Measurements from ENCODE around the gene HSPBP1.
"Not testable (repeated sequence)": the region's sequence is repeated elsewhere in the genome, so short reads cannot be mapped to it uniquely, and the experiment has no call there.

Gene HSPBP1

DNA sequence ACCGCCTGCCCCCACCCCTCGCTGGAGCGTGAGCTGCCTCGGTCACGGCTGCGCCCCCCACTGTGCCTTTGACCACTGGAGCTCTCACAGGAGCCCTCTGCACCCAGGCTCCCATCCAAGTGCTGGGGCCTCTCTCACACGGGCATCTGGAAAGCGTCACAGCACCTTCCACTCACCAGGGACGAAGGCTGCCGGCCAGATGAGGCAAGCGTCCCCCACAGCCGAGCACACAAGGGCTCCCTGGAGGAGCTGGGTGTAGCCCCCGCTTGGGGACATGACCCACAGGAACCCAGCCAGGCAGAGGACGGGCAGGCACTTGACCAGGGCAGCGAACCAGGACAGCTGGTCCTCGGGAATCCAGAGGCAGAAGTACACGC, 51.9 kb downstream of the HSPBP1 start:
- H3K36me3 ChIP-seq = peaks cover 74 to 94% (median 89%) of the 10 kb centered on the region in 11 experiments
- H3K9ac ChIP-seq = no peak overlapping the region
- H3K27me3 ChIP-seq = no peaks in the 10 kb centered on the region
- H3K4me1 ChIP-seq = peaks cover 0 to 11% (median 0%) of the 10 kb centered on the region in 10 experiments; a peak in 4 of 20 replicates
- no peak overlapping the region for H3K4me3 ChIP-seq
- no peak for TF ChIP-seq Cebpa-rat (IDR thresholded peaks at IDR 0.05)
- peaks cover 60 to 98% (median 89%) of the 10 kb centered on the region in 11 experiments; a peak in 21 of 22 replicates for H4K20me1 ChIP-seq
- no peak overlapping the region for H3K27ac ChIP-seq
- H3K9me3 ChIP-seq (replicated peaks in 1 of 11) = no peaks in the 10 kb centered on the region
- H3K4me2 ChIP-seq = no peak overlapping the region

DNA sequence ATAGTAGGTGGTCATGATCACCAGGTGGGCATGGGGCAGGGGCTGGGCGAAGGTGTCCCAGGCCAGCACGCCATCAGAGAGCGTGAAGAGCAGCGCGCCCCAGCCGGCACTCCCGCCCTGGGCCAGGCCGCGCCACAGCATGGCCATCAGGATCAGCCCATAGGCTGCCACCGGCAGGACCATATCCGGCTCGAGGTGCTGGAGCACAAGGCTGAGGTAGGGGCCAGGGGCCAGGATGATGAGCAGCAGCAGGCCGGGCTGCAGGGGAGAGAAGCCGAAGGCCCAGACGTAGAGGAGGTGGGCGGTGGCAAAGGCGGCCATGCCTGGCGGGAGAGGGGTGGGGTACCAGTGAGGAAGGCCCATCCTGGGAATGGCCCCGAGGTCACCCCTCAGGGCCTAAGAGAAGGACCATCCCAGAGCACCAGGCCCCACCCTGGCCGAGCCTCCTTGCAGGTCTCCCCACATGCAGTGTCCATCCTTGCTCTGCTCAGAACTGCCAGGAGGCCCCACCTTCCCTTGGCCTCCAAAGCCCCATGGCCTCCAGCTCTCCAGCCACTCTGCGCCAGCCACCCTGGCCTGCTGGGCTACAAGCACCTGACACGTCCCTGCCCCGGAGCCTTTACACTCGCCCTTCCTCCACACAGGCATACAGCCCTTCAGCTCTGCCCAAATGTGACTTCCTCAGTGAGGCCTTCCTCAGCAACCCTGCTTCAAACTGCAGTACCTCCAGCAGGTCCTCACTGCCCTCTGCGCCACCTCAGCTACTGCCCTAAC, 52.5 kb downstream of the HSPBP1 start:
- no peak for TF ChIP-seq Cebpa-rat (IDR thresholded peaks at IDR 0.05)
- H3K9ac ChIP-seq = no peak overlapping the region
- no peak overlapping the region for H3K4me2 ChIP-seq
- H3K4me3 ChIP-seq = no peak overlapping the region
- H3K27ac ChIP-seq = no peak overlapping the region
- H3K27me3 ChIP-seq = no peaks in the 10 kb centered on the region
- peaks cover 55 to 97% (median 88%) of the 10 kb centered on the region in 11 experiments; a peak in 21 of 22 replicates for H4K20me1 ChIP-seq
- H3K4me1 ChIP-seq = peaks cover 0 to 8% (median 0%) of the 10 kb centered on the region in 10 experiments; a peak in 4 of 20 replicates
- H3K9me3 ChIP-seq (replicated peaks in 1 of 11) = no peaks in the 10 kb centered on the region
- peaks cover 68 to 94% (median 85%) of the 10 kb centered on the region in 11 experiments for H3K36me3 ChIP-seq

DNA sequence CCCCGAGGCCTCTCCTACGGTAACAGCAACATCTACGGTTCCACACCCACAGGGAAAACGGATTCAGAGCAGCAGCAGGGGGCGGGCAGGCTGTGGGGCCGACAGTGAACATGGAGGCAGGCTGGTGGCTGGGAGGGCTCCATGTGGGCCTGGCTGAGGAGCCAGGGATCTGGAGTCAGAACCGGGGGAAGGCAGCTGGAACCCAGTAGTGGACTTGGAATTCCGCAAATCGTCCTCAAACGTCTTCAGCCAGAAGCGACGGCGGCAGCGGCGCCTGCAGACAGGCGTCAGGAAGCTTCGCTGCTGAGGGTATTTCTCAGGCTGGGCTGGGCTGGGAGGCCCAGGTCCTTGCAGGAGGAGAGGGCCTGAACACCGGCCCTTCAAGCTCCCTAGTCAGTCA, 53.1 kb downstream of the HSPBP1 start:
- Histone ChIP-seq H3K4me3 (no peak overlapping the region), H3K4me1 (peaks cover 0 to 1% (median 0%) of the 10 kb centered on the region in 10 experiments; a peak in 2 of 20 replicates), H3K27me3 (no peaks in the 10 kb centered on the region), H4K20me1 (peaks cover 49 to 97% (median 83%) of the 10 kb centered on the region in 11 experiments; a peak in 21 of 22 replicates), H3K27ac (no peak overlapping the region), H3K9ac (no peak overlapping the region), H3K9me3 (replicated peaks in 1 of 11) (no peaks in the 10 kb centered on the region), H3K4me2 (no peak overlapping the region), H3K36me3 (peaks cover 62 to 89% (median 78%) of the 10 kb centered on the region in 11 experiments)
- TF ChIP-seq Cebpa-rat (IDR thresholded peaks at IDR 0.05) = no peak

DNA sequence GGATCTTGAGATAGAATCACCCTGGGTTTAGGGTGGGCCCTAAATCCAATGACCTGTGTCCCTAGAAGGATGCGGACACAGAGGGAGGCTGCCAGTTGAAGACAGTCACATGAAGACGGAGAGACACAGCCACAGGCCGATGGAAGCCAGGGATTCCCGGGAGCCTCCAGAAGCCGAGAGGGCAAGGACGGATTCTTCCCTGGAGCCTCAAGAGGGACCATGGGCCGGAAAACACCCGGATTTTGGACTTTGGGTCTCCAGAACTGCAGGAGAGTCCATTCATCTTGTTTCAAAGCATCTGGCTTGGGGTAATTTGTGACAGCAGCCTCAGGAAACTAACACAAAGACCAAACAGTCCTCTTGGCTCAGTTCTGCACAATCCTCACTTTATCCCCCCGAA, 53.6 kb downstream of the HSPBP1 start:
- Histone ChIP-seq H3K9ac (no peak overlapping the region), H3K27me3 (no peaks in the 10 kb centered on the region), H3K4me2 (no peak overlapping the region), H3K27ac (no peak overlapping the region), H3K36me3 (peaks cover 56 to 87% (median 75%) of the 10 kb centered on the region in 11 experiments), H3K4me1 (no peaks in the 10 kb centered on the region), H4K20me1 (peaks cover 44 to 95% (median 83%) of the 10 kb centered on the region in 11 experiments; a peak in 21 of 22 replicates), H3K4me3 (no peak overlapping the region), H3K9me3 (replicated peaks in 1 of 11) (0 out of 22 replicates have a peak, but pooled peaks cover 0 to under 1% (median 0%) of the 10 kb centered on the region in 11 experiments)
- TF ChIP-seq Cebpa-rat (IDR thresholded peaks at IDR 0.05) = no peak

- no peaks in the 10 kb centered on the region for H3K27me3 ChIP-seq
- H3K9me3 ChIP-seq (replicated peaks in 1 of 11) = peaks cover 0 to 8% (median 3%) of the 10 kb centered on the region in 11 experiments; a peak in 4 of 22 replicates
- TF ChIP-seq Cebpa-rat (IDR thresholded peaks at IDR 0.05) = no peak
- H3K27ac ChIP-seq = no peak overlapping the region
- no peak overlapping the region for H3K4me2 ChIP-seq
- no peak overlapping the region for H3K9ac ChIP-seq
- H3K4me3 ChIP-seq = no peak overlapping the region
- peaks cover 38 to 95% (median 84%) of the 10 kb centered on the region in 11 experiments; a peak in 21 of 22 replicates for H4K20me1 ChIP-seq
- peaks cover 50 to 86% (median 68%) of the 10 kb centered on the region in 11 experiments for H3K36me3 ChIP-seq
- H3K4me1 ChIP-seq = no peaks in the 10 kb centered on the region
Measured at GRCh38 chr19:55225415-55225958, 54.4 kb downstream of the HSPBP1 start.

DNA sequence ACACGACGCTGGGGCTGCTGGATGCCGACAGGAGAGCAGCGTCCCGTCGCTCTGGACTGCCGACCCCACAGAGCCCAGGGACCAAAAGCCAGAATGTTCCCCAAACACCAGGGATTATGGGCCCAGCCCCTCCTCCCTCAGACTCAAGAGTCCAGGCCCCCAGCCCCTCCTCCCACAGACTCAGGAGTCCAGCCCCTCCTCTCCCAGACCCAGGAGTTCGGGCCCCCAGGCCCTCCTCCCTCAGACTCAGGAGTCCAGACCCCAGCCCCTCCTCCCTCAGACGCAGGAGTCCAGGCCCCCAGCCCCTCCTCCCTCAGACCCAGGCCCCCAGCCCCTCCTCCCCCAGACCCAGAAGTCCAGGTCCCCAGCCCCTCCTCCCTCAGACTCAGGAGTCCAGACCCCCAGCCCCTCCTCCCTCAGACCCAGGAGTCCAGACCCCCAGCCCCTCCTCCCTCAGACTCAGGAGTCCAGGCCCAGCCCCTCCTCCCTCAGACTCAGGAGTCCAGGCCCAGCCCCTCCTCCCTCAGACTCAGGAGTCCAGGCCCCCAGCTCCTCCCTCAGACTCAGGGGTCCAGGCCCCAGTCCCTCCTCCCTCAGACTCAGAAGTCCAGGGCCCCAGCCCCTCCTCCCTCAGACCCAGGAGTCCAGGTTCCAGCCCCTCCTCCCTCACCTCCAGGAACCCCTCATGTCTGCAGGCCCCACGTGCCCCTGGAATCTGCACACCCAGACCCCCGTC, 55.1 kb downstream of the HSPBP1 start:
- not testable (repeated sequence) for H3K4me2 ChIP-seq, H3K4me1 ChIP-seq, H3K4me3 ChIP-seq, H3K9ac ChIP-seq, H3K27me3 ChIP-seq, H3K27ac ChIP-seq
- H3K9me3 ChIP-seq (replicated peaks in 1 of 11) = peaks cover 0 to 10% (median 3%) of the 10 kb centered on the region in 11 experiments; a peak in 4 of 22 replicates
- peaks cover 38 to 94% (median 85%) of the 10 kb centered on the region in 11 experiments; a peak in 21 of 22 replicates for H4K20me1 ChIP-seq
- peaks cover 44 to 79% (median 62%) of the 10 kb centered on the region in 11 experiments for H3K36me3 ChIP-seq

DNA sequence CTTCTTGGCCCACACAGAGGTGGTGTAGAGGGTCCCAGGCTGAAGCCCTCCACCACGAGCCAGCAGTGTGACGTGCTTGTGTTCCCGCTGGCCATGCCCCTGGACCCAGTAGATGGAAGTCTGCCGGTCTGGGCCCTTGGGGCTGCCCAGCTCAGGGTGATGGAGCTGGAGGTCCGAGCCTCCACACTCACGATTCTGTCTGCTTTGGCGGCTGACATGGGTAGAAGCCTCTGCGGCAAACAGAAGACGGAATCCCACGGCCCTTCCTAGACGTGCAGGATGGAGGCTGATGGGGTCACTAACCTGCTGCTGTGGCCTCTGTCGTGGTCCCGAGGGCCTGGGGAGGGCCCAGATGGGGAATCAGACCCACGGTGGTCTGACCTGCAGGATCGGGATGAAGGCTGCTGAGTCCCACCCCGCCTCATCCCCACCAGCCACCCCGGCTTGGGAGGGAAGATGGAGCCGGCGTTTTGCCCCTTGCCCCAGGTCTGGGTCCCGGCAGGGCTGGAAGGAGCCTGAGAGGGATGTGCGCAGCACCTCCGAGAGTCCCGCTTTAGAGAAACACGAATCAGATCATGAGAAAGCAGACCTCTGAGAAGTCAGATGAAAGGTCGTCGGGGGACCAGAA, 55.8 kb downstream of the HSPBP1 start:
- peaks cover 38 to 92% (median 82%) of the 10 kb centered on the region in 11 experiments; a peak in 21 of 22 replicates for H4K20me1 ChIP-seq
- H3K9me3 ChIP-seq (replicated peaks in 1 of 11) = peaks cover 0 to 10% (median 3%) of the 10 kb centered on the region in 11 experiments; a peak in 4 of 22 replicates
- H3K4me1 ChIP-seq = no peaks in the 10 kb centered on the region
- no peak for TF ChIP-seq Cebpa-rat (IDR thresholded peaks at IDR 0.05)
- H3K27me3 ChIP-seq = no peaks in the 10 kb centered on the region
- H3K27ac ChIP-seq = no peak overlapping the region
- no peak overlapping the region for H3K4me3 ChIP-seq
- H3K9ac ChIP-seq = no peak overlapping the region
- peaks cover 37 to 72% (median 55%) of the 10 kb centered on the region in 11 experiments for H3K36me3 ChIP-seq
- no peak overlapping the region for H3K4me2 ChIP-seq

DNA sequence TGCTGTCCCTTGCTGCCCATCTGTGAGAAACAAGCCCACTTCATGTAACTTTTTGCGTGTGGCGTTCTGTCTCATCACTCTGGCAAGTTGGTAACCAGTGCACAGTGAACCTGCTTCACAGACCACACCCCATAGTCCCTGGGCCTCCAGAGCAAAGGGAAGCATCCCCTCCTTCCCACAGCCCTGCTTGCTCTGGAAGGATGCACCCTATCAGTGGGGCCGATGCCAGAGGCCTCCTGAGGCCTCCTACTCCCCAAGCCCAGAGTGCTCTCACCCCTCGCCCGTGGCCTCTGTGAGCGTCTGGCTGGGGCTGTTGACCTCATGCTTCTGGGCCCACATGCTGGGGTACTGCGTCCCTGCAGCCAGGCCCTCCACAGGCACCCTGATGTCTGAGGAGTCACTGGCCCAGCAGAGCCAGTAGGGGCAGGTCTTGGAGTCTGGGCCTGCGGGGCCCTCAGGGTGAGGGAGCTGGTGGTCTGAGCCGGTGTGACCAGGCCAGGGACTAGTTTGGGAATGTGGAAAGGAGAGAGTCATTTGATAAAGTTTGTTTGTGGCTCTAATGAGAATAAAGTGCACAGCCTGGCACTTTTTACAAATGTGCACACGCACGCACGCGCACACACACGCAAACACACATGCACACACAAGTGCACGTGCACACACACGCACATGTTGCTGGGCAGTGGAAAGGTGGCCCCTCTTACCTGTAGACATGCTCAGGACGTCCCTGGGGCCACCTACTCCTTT, 56.4 kb downstream of the HSPBP1 start:
- Histone ChIP-seq H3K4me2 (no peak overlapping the region), H3K27me3 (no peaks in the 10 kb centered on the region), H3K4me1 (no peaks in the 10 kb centered on the region), H3K4me3 (no peak overlapping the region), H3K27ac (no peak overlapping the region), H3K9ac (no peak overlapping the region), H4K20me1 (peaks cover 32 to 89% (median 75%) of the 10 kb centered on the region in 11 experiments; a peak in 21 of 22 replicates), H3K36me3 (peaks cover 31 to 66% (median 48%) of the 10 kb centered on the region in 11 experiments), H3K9me3 (replicated peaks in 1 of 11) (peaks cover 0 to 10% (median 3%) of the 10 kb centered on the region in 11 experiments; a peak in 4 of 22 replicates)
- TF ChIP-seq Cebpa-rat (IDR thresholded peaks at IDR 0.05) = no peak

Measured in BLaER1 treated with 17β-estradiol and CSF1 and Interleukin-3, amounts not matched to agents 10 nM and 100 nM (cell line).